Fibroblast of villous mesenchyme (primary cell): ENCODE measurements around the gene DTX3L. TPM values are rescaled to one million over a fixed set of nuclear protein-coding genes. Genes with fewer than 3 reads are reported as not detected.

Experiments used
- DNase-seq: peaks from one replicate; pipeline ENCODE4 v3.0.0-alpha.2; 2010; ENCODE audit warnings: low read depth
- H3K4me3 ChIP-seq: 2 replicates; pipeline ENCODE4 v1.5.1; 2011; ENCODE audit warnings: low read depth, mild to moderate bottlenecking, low read length
- CTCF ChIP-seq: IDR thresholded peaks from 2 replicates; pipeline ENCODE4 v1.5.1; 2012; ENCODE audit warnings: low read depth, mild to moderate bottlenecking, low read length; ENCODE audit not compliant: insufficient read depth
- total RNA-seq: library from RNA; depleted of rRNA; stranded (reverse); fragments of >200 nt; gene quantifications from 2 replicates; pipeline ENCODE4 v1.2.3, GENCODE V29; 2012

The DTX3L gene
- total RNA-seq, 1 donor = 36.7 TPM

- no peak overlapping the region for H3K4me3 ChIP-seq
- no peak for TF ChIP-seq CTCF
- no peak for DNase-seq
These were observed 40.8 kb upstream of the DTX3L start for GRCh38 chr3:122523317-122523716.

- no peak for TF ChIP-seq CTCF
- H3K4me3 ChIP-seq = no peak overlapping the region
- DNase-seq = no peak
These were observed 34.0 kb upstream of the DTX3L start for GRCh38 chr3:122530164-122530563.

- TF ChIP-seq CTCF = no peak
- H3K4me3 ChIP-seq = no peak overlapping the region
- no peak for DNase-seq
These were observed 30.7 kb upstream of the DTX3L start for GRCh38 chr3:122533480-122533879.

GRCh38 chr3:122533931-122534334, 30.2 kb upstream of the DTX3L start:
- H3K4me3 ChIP-seq = no peak overlapping the region
- DNase-seq = peak; percentile 78
- no peak for TF ChIP-seq CTCF

- no peak overlapping the region for H3K4me3 ChIP-seq
- no peak for TF ChIP-seq CTCF
- no peak for DNase-seq
These were observed 28.0 kb upstream of the DTX3L start for GRCh38 chr3:122535964-122536631.

GRCh38 chr3:122536632-122537001, 27.5 kb upstream of the DTX3L start:
- no peak overlapping the region for H3K4me3 ChIP-seq
- no peak for DNase-seq
- no peak for TF ChIP-seq CTCF

- DNase-seq = no peak
- TF ChIP-seq CTCF = no peak
- no peak overlapping the region for H3K4me3 ChIP-seq
These were observed 25.1 kb upstream of the DTX3L start for GRCh38 chr3:122538956-122539490.
